ENCODE measurements around the gene ARHGAP25.

Gene ARHGAP25, protein sequence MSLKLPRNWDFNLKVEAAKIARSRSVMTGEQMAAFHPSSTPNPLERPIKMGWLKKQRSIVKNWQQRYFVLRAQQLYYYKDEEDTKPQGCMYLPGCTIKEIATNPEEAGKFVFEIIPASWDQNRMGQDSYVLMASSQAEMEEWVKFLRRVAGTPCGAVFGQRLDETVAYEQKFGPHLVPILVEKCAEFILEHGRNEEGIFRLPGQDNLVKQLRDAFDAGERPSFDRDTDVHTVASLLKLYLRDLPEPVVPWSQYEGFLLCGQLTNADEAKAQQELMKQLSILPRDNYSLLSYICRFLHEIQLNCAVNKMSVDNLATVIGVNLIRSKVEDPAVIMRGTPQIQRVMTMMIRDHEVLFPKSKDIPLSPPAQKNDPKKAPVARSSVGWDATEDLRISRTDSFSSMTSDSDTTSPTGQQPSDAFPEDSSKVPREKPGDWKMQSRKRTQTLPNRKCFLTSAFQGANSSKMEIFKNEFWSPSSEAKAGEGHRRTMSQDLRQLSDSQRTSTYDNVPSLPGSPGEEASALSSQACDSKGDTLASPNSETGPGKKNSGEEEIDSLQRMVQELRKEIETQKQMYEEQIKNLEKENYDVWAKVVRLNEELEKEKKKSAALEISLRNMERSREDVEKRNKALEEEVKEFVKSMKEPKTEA

DNA sequence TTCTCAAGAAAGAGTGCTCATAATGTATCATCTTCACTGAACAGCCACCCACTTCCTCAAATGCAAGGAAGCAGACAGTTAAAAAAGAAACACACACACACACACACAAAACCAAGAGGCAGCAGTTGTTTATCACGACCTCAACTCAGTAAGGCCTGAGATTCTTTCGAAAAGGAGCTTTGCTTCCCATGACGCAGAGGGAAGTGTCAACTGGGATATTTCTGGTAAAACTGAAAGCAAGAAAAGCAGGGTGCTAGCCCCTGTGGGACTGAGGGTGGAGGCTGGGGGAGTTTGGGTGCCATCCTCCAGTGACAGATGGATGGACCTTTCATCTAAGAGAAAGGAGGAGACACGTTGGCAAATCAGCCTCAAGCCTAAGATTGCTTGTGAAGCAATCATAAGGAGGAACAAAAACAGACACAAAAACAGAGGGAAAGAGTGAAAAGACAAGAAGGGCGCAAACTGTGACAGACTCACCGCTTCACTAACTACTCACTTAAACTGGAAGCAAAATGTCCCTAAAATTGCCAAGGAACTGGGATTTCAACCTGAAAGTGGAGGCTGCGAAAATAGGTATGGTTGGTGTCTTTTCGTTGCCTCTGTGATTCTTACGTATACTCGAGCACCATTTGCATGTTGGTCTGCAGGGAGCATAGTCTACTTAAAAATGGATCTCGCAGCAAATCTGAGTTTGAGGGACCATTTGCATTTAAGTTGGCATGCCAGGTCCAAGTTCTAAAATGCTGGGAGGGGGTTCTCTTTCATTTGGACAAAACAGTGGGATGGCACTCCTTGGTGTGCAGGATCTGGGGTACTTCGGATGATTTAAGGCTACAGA is at the start of gene ARHGAP25:
TSS of gene ARHGAP25 (plus strand) at position 124 of the 838 bp plus-strand sequence. CDS start at position 513, 389 bp downstream.
- DNase-seq (ENCODE audit: low read depth, low spot score) = no peak

DNA sequence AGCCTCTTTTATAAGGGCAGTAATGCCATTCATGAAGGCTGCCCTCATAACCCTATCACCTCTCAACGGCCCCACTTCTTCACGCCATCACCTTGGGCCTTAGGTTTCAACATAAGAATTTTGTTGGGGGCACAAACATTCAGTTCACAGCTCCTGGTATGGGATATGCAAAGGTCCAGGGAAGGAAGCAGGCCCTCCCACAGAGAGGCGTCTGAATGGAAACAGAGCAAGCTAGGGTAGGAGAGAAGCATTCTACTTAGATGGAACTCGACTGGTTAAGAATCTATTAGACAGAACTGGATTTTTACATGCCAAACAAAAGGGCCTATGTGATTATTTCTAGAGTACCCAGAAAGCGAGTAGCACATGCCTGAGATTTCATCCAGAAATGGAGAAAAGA is 48.4 kb upstream of the ARHGAP25 start:
- no peak for DNase-seq (ENCODE audit: low read depth, low spot score)

DNA sequence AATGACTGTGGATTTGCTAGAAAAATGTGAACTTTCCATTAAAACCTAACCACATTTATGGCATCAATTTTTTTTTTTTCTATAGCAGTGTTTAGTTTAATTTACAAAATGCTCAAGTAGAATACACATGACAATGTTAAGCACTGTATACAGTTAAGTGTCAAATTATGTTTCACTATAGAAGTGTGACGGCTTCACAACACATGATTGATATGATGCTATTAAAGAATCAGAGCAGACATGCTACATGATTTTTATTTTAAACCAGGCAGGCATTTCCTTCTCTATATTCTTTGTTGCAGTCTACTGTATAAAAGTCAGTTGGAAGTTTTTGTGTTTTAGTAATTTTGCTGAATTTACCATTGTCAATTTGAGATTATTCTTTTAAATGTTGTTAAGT is 47.6 kb upstream of the ARHGAP25 start:
- no peak for DNase-seq (ENCODE audit: low read depth, low spot score)

DNA sequence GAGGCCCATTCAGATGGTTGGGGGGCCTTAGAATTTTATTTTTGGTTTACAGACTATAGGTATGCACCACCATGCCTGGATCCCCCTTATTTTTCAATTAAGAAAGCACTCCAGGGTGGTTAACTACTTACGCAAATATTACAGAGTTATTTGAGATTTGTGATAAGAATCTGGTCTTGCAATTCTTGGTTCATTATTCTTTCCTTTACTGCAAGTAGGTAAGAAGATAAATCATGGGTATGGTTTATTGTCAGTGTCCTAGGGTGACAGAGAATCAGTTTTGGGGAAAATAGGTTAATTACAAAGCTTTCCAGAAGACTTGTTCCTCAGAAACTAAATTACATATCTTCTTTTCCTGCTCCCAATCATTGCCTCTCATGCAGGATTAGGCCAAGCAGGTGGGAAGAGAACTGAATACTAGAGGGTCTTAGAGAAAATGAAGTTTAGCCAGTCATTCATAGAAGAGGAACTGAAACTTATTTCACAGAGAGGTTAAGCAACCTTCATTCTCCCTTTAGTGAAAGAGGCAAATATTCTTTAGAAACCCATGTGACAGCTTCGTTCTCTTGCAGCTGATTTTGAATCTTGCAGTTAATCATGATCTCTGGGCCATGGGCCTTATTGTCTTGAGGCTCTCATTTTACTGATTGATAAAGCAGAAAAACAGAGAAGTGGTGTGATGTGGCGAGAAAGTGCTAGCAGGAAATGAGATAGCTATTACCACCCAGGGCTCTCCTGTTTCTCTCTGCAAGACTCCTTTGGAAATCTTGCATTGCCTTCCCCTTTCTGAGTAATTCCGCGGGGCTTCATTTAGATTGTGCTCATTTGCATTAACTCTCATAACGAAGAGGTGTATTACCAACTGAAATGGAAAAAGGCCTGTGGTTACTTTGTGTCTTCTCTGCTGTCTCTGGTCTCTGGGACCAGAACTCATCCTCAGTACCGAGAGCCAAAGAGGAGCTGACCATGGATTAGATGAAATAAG is 44.8 kb upstream of the ARHGAP25 start:
- no peak for DNase-seq (ENCODE audit: low read depth, low spot score)

DNA sequence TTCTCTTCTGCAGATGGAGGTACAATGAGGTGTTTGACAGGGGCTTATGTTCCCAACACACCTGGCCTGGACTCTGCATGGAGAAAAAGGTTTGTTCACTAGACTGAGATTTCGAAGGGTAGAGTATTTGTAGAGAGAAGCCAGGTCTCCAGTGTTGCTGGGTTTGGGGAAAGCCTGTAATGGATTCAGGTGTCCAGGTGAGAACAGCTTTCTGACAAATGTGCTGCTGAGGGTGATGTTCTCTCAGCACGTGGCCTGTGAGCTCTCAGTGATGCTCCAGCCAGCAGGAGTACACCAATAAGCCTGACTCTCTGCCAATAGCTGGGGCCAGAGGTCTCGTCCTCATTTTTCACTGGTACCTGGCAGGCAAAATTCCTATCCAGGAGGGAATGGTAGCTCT is 43.8 kb upstream of the ARHGAP25 start:
- DNase-seq (ENCODE audit: low read depth, low spot score) = no peak

DNA sequence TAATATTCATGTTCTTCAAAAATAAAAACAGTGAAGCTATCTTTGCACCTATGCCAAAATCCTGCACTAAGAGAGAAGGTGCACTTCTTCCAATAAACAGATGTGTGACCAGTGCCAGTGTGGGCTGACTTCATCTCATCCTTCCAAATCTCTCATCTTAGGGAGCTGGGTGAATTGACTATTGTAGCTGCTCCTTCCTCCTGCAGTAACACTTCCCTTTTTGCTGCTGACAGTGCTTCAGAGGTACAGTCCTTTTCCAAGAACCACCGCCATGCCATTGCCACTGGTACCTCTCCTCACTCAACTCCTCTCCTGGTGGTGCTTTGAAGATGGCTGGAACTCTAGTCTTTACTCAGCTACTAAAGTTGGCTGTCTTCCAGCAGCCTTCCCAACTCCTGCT is 42.1 kb upstream of the ARHGAP25 start:
- no peak for DNase-seq (ENCODE audit: low read depth, low spot score)

DNA sequence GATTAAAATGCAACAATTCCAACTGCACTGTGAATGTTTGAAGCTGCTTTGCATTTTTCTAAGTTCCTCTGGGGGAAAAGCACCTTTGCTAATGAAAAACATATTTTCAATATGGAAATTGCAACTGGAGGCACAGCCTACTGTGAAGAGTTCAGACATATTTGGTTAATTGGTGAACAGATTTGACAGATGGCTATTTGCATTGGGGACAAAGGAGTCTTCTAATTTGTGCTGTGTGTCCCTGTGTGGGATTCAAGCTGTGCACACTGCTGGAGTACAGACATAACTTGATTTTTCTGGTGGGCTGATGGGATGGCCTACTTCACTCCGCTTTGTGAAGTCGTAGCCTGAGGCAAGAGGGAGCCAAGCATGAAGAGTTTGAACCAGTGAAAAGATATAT is 40.7 kb upstream of the ARHGAP25 start:
- no peak for DNase-seq (ENCODE audit: low read depth, low spot score)

DNA sequence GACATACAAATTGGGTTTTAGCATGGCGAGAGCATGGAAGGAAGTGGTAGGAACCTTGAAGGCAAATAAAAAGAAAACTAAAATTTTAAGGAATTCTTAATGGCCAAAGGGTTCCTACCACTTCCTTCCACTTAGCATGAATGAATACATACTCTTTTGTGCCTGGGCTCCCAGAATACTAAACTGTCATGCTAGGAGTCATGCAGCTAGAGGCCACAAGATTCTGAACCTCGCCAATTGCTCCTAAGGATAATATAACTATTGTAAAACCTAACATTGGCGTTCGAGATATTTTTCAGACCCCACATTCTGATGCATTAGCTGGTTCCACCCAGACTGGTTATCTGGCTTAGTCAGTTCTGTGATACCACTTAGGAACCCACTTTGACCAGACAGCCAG is 38.6 kb upstream of the ARHGAP25 start:
- DNase-seq (ENCODE audit: low read depth, low spot score) = no peak

DNA sequence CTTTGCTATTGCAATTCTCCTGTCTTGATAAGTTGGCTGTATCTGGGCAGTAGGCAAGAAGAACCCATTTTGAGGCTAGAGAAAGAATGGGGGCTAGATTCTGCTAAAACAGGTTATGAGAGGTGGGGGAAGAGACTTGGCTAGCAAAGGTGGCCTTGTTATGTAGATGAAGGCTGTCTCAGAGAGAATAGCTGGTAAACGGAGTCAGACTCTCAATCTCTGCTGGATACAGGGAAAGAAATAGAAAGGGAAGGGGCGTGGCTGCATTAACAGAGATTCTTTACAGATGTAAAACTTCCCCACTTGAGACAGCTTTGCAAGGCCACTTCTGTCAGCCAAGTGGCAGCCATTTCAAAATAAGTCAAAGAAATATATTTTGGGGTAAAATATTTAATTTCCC is 38.1 kb upstream of the ARHGAP25 start:
- no peak for DNase-seq (ENCODE audit: low read depth, low spot score)

DNA sequence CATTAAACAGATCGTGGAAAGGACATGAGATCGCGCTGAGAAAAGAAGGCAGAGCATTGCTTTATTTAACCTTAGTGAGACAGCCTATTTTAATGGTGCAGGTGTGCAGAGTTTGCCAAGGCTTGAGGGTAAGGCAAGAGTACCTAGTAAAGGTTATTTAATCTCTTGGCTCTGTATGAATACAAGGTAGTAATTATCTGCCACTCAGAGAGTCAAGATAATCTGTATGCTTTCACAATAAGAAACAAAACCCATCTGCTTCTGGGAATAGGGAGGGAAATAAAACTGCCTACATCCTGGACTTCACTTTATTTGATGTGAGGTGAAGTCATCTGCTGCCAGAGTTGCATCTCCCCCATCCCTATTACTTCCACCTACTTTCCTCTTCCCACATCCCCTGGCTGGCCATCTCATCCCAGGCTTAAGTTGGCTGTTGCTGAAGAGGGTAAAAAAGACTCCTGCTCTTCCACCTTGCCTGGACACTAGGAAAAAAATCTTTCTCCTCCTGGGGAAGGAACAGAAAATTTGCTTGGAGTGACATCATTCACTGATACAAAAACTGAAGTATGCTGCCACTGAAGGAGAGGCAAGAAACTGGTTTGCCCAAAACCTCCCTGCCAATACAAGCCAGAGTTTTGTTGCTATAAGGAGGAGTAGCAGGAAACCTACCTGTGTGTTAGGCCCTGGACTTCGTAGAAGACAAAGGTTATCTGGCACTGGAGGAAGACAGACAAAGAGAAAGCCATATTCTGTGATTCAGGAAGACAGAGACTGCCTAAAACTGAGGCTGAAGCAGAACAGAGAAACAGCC is 35.8 kb upstream of the ARHGAP25 start:
- DNase-seq (ENCODE audit: low read depth, low spot score) = no peak

DNA sequence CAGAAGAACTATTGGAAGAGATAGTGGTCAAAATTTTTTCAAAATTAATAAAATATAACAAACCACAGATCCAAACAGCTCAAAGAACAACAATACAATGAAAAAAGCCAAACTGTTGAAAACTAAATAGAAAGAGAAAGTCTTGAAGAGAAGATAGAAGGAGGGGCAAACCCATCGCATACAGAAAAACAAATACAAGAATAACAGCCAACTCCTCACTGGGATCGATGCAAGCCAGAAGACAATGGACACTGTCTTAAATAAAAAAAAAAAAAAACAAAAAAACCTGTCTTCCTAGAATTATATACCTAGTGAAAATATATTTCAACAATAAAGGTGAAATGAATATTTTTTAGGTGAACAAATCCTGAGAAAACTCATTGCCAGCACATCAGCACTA is 34.1 kb upstream of the ARHGAP25 start:
- DNase-seq (ENCODE audit: low read depth, low spot score) = no peak

DNA sequence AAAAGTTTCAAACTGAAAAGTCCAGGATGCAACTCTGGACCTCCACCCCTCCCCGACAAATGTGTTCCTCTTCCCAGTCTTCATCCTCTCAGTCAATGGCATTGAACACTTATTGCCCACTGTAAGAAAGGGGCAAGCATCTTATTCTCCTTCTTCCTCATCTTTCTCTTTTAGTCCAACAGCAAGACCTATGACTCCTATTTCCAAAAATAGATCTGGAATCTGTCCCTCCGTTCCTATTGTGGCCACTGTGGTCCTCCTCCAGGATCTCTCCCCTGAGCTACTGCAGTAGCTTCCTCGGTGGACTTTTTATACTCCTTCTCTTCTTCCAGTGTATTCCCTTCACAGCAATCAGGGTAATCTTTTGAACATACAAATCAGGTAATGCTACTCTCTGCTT is 28.0 kb upstream of the ARHGAP25 start:
- no peak for DNase-seq (ENCODE audit: low read depth, low spot score)

DNA sequence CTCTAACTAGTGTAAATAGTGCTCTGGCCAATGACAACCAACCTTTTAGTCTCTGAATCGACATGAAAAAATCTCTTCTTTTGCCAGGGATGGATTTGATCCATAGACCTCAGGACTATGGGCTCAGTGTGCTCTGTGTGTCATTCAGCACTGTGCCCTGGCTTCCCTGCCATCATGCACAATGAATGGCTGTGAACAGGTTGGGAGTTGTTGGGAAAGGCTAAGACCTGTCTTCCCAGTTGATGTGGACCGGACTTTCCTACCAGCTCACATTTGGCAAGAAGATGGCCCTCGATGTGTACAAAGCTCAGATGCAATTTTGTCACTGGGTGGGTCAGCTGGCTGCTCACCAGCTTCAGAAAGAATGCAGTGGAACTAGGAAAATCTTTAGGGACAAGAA is 26.0 kb upstream of the ARHGAP25 start:
- no peak for DNase-seq (ENCODE audit: low read depth, low spot score)

DNA sequence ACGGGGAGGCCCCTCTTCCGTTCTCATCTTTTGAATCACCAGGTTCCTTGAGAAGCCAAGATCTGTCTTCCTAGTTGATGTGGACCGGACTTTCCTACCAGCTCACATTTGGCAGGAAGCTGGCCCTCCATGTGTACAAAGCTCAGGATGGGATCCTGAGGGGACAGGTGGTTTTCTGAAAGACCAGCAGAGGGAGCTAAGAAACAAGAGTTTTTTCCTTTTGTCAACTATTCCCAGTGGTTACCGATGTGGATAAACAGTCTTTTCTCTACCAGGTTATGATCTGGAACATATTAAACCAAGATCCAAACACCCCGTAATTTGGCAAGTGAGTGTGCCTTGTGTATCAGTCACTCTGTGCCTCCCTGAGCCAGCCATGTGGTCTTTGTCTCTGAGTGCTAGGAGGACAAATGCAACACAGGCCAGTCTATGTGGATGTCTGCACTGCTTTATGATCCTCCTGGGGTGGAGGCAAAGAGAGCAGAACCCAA is 25.1 kb upstream of the ARHGAP25 start:
- DNase-seq (ENCODE audit: low read depth, low spot score) = no peak

DNA sequence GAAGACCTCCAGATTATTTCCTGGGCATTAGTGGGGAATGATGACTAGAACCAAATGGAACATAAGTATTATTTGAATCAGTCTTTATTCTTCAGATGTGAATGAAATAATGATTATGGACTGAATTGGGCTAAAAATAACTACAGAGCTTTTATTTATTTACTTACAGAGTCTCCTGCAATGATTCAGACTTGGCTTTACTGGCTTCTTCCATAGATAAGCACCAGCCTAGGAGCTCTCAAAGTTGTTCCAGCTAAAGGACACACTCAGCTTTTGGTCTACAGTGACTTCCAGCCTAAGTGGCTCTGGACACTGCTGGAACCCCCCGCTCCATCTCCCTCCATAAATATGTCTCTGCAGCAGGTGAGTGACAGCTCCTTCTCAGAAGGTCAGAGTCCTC is 24.3 kb upstream of the ARHGAP25 start:
- no peak for DNase-seq (ENCODE audit: low read depth, low spot score)

DNA sequence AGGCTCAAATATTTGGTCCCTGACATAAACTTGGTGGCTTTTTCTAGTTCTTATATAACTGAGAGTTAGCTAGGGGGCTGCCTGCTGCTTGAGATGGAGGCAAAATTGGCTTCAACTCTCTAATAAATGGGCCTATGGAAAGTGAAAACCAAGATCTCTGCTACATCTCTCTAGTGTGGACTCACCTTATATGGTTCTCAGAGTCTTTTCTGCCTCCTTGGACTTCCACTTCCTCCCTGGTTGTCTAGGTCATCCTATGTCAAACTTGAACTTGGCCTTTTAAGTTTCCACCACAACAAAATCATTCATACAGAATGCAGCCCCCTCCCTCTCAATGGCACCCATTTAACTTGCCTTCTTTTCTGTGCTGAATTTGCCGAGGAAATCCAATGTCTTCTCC is 23.9 kb upstream of the ARHGAP25 start:
- no peak for DNase-seq (ENCODE audit: low read depth, low spot score)

DNA sequence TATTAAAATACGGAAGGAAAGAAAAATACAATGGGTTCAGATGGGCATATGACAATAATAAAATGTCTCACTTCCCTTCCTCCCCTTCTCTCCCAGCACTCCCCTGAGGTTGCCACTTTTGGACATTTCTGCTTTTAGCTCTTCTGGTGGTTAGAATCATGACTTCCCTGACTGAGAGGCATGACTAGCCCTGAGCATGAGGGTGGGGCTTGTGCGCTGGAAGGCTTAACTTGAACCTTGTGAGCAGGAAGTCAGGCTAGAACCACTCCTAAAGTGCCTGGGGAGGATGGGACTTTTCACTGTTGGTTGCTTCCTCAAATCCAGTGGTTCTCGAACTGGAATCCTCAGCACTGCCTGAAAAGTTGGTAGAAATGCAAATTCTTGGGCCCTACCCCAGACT is 19.7 kb upstream of the ARHGAP25 start:
- DNase-seq (ENCODE audit: low read depth, low spot score) = no peak

DNA sequence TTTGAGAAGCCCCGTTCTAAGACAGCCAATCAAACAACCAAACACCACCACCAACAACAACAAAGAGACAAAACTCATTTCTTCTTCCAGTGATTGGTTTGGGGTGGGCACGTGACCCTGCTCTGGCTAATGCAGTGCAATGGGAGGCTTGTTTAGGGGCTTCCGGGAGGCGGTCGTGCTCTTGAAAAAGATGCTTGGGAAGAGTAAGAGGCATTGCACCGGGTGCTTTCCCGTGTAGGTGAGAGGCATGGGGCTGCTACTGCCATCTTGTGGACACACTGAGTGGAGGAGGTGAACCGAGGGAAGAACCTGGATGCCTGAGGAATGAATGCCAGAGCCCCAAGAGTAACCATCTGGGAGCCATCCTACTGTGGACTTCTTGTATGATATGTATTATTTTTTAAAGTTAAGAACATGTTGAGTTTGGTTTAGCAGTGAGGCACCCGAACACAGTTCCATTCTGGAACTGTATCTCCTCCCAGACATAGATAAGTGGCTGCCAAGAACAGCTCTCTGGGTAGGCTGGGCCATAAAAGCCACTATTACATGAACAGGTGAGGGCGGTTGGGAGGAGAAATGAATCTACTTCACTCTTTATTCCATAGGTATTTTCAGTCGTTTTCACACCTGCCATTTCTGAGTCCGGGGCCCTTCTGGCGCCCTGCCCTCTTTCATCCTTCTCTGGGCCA is 19.1 kb upstream of the ARHGAP25 start:
- DNase-seq (ENCODE audit: low read depth, low spot score) = no peak

DNA sequence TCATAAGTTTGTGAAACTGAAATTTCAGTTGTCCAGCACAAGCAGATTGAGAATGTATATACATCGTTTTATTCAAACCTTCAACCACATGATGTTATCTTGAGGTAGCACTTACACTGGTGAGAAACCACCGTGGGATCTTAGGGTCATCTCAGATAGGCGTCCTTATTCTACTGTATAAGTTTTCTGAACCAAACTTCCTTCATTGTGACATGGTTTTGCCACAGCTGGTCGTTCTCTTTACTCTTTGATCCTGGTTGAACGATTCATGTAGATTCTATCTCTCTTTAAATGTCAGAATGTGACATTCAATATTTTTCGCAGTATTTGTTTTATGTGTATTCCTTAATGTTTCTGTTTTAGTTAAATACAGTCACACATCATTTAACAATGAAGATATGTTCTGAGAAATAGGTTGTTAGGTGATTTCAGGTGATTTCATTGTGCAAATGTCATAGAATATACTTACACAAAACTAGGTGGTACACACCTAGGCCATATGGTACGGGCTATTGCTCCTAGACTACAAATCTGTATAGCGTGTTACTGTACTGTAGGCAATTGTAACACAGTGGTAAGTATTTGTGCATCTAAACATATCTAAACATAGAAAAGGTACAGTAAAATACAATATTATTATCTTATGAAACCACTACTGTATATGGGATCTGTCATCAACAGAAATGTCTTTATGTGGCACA is 17.9 kb upstream of the ARHGAP25 start:
- no peak for DNase-seq (ENCODE audit: low read depth, low spot score)

All from activated naive CD8-positive, alpha-beta T cell treated with anti-CD3 and anti-CD28 coated beads, Interleukin-2, amount 50 U/mL, for 16 hours (primary cell).